ENCODE results near the gene PDX1.

GRCh38 chr13:27921961-27922882 is 2.4 kb downstream of the PDX1 start:
- TF ChIP-seq, protein P1, sequence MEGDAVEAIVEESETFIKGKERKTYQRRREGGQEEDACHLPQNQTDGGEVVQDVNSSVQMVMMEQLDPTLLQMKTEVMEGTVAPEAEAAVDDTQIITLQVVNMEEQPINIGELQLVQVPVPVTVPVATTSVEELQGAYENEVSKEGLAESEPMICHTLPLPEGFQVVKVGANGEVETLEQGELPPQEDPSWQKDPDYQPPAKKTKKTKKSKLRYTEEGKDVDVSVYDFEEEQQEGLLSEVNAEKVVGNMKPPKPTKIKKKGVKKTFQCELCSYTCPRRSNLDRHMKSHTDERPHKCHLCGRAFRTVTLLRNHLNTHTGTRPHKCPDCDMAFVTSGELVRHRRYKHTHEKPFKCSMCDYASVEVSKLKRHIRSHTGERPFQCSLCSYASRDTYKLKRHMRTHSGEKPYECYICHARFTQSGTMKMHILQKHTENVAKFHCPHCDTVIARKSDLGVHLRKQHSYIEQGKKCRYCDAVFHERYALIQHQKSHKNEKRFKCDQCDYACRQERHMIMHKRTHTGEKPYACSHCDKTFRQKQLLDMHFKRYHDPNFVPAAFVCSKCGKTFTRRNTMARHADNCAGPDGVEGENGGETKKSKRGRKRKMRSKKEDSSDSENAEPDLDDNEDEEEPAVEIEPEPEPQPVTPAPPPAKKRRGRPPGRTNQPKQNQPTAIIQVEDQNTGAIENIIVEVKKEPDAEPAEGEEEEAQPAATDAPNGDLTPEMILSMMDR (IDR thresholded peaks at IDR 0.05; ENCODE audit: low read depth, low read length, poor library complexity, severe bottlenecking), result no peak
- no peak for TF ChIP-seq EZH2phosphoT487 (IDR thresholded peaks at IDR 0.05; ENCODE audit: borderline replicate concordance, low read length)

Data from DOHH2 (cell line).